Measurements from ENCODE around the gene SLC16A1. TPM values are rescaled to one million over a fixed set of nuclear protein-coding genes. Genes with fewer than 3 reads are reported as not detected.
"Not testable (repeated sequence)": the region's sequence is repeated elsewhere in the genome, so short reads cannot be mapped to it uniquely, and the experiment has no call there.

Gene SLC16A1
- total and polyA plus RNA-seq, 7 experiments from 2014 or later: 8.7 to 43.6 (median 12.5) TPM

DNA sequence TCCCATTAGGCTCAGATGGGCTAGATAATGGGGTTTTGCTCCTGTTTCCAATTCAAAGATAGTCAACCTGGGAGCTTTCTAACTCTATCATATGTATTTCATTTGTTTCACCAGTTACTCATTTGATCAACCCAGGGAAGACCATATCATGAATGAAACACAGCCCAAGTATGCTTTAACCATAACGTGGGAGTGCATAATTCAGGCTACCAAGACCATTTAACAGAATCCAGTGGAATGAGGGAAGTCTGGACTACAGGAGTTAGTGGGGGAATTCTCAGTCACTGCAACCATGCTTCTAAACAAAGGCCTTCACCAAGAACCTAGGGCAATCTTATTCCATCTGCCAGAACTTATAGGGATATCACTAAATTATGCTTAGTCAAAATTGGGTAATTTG, 15.0 kb upstream of the SLC16A1 start:
- CTCF ChIA-PET: no interaction called here
- no peaks in the 10 kb centered on the region for H3K9me3 ChIP-seq (ENCODE audit: control insufficient read depth in 2 of 3, low read length in 3 of 3)
- Mint-ChIP-seq H3K9me3 (no peaks in the 10 kb centered on the region), H3K27ac (no peak overlapping the region), H3K36me3 (peaks cover 3 to 38% (median 32%) of the 10 kb centered on the region in 5 donors), H3K4me1 (peaks cover 0 to 11% (median 0%) of the 10 kb centered on the region in 7 donors), H3K27me3 (no peaks in the 10 kb centered on the region), H3K4me3 (no peak overlapping the region)
- DNase-seq: no peak
- POLR2A ChIA-PET: interaction anchor here (0.6 to 0.7 kb wide), 2 partner anchors 31 to 109 kb away, joined by 3 to 4 read pairs; no protein-coding TSS in a partner anchor
- H3K4me1 ChIP-seq (ENCODE audit: control insufficient read depth in 2 of 2, insufficient read depth in 2 of 2, low read length in 2 of 2): no peaks in the 10 kb centered on the region
- no peak for ATAC-seq
- H3K4me3 ChIP-seq (ENCODE audit: low read length): no peak overlapping the region
- no peaks in the 10 kb centered on the region for H3K27me3 ChIP-seq (ENCODE audit: control insufficient read depth in 2 of 2, insufficient read depth in 2 of 2, low read length in 2 of 2)
- peaks cover 0 to 13% (median 0%) of the 10 kb centered on the region in 3 experiments for H3K36me3 ChIP-seq (ENCODE audit: control insufficient read depth in 2 of 3, insufficient read depth in 3 of 3, low read length in 3 of 3)
- intact Hi-C loops (cut with micrococcal nuclease): no loop called here
- no peak overlapping the region for H3K27ac ChIP-seq (ENCODE audit: low read depth, low read length)

DNA sequence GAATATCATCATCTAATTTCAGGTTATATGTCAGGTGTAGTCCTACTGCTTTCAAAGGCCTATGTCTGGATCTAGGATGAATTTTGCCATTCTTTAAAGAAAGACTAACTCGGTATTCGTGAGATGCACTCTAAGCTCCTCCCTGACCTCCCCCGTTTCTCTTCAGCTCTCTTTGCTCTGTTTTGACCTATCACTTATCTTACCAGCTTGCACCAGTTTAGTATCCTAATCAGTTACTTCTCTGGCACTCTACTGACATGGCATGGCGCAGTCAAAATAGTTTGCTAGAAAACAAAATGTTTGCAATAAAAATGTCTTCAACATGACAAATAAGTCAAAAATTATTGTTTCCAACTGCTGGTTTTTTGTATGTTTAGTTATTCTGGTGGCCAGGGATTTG, 8.4 kb upstream of the SLC16A1 start:
- H3K4me1 Mint-ChIP-seq: peaks cover 12 to 39% (median 26%) of the 10 kb centered on the region in 7 donors
- ChIA-PET POLR2A (no interaction called here), CTCF (no interaction called here)
- H3K4me3 Mint-ChIP-seq: no peak overlapping the region
- Histone ChIP-seq H3K36me3 (ENCODE audit: control insufficient read depth in 2 of 3, insufficient read depth in 3 of 3, low read length in 3 of 3) (peaks cover 0 to 18% (median 0%) of the 10 kb centered on the region in 3 experiments), H3K27ac (ENCODE audit: low read depth, low read length) (no peak overlapping the region), H3K4me1 (ENCODE audit: control insufficient read depth in 2 of 2, insufficient read depth in 2 of 2, low read length in 2 of 2) (no peaks in the 10 kb centered on the region), H3K9me3 (ENCODE audit: control insufficient read depth in 2 of 3, low read length in 3 of 3) (no peaks in the 10 kb centered on the region), H3K27me3 (ENCODE audit: control insufficient read depth in 2 of 2, insufficient read depth in 2 of 2, low read length in 2 of 2) (no peaks in the 10 kb centered on the region), H3K4me3 (ENCODE audit: low read length) (no peak overlapping the region)
- no peak overlapping the region for H3K27ac Mint-ChIP-seq
- ATAC-seq: no peak
- H3K27me3 Mint-ChIP-seq: no peaks in the 10 kb centered on the region
- H3K9me3 Mint-ChIP-seq: no peaks in the 10 kb centered on the region
- intact Hi-C loops (cut with micrococcal nuclease): no loop called here
- DNase-seq: no peak
- peaks cover 10 to 45% (median 40%) of the 10 kb centered on the region in 5 donors for H3K36me3 Mint-ChIP-seq

DNA sequence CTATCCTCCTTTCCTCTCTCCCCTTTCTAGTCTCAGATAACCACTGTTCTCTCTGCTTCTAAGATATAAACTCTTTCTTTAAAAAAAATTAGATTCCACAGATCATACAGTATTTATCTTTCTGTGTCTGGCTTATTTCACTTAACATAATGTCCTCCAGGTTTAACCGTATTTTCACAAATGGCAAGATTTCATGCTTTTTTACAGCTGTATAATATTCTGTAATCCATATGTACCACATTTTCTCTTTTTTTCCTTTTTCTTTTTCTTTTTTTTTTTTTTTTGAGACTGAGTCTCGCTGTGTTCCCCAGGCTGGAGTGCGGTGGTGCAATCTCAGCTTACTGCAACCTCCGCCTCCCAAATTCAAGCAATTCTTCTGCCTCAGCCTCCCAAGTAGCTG, 5.1 kb upstream of the SLC16A1 start:
- Mint-ChIP-seq H3K4me3 (no peak overlapping the region), H3K27me3 (no peaks in the 10 kb centered on the region), H3K4me1 (peaks cover 26 to 55% (median 41%) of the 10 kb centered on the region in 7 donors), H3K9me3 (no peaks in the 10 kb centered on the region), H3K36me3 (peaks cover 8 to 31% (median 24%) of the 10 kb centered on the region in 5 donors), H3K27ac (peak overlapping the region in 3 of 9 donors; percentile 14 to 35 (median 20))
- no peak overlapping the region for H3K4me3 ChIP-seq (ENCODE audit: low read length)
- intact Hi-C loops (cut with micrococcal nuclease): no loop called here
- CTCF ChIA-PET: no interaction called here
- POLR2A ChIA-PET: no interaction called here
- H3K4me1 ChIP-seq (ENCODE audit: control insufficient read depth in 2 of 2, insufficient read depth in 2 of 2, low read length in 2 of 2): peaks cover 9 to 16% of the 10 kb centered on the region in 2 donors
- H3K9me3 ChIP-seq (ENCODE audit: control insufficient read depth in 2 of 3, low read length in 3 of 3): no peaks in the 10 kb centered on the region
- no peak for DNase-seq
- no peak for ATAC-seq
- H3K27ac ChIP-seq (ENCODE audit: low read depth, low read length): no peak overlapping the region
- H3K36me3 ChIP-seq (ENCODE audit: control insufficient read depth in 2 of 3, insufficient read depth in 3 of 3, low read length in 3 of 3): peaks cover 0 to 6% (median 0%) of the 10 kb centered on the region in 3 experiments
- no peaks in the 10 kb centered on the region for H3K27me3 ChIP-seq (ENCODE audit: control insufficient read depth in 2 of 2, insufficient read depth in 2 of 2, low read length in 2 of 2)

DNA sequence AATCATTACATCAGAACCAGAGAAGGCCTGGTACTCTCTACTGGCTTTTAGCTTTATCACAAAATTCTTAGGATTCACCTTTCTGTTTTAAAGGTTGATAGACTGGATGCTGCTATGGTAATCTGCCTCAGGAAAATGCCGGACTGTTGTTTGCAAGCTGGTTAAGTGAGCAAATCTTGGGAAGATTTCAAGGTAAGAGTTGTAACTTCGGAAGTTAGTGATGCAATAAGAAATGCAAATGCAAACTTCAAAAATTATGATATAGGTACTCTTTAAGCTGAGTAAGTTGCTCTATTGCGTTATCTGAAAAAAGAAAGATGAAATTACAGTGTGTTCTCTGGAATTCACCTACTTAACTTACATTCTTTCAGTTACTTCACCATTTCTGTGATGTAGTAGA, 4.4 kb upstream of the SLC16A1 start:
- H3K4me1 ChIP-seq (ENCODE audit: control insufficient read depth in 2 of 2, insufficient read depth in 2 of 2, low read length in 2 of 2): peaks cover 9 to 16% of the 10 kb centered on the region in 2 donors
- intact Hi-C loops (cut with micrococcal nuclease): no loop called here
- peaks cover 4 to 26% (median 20%) of the 10 kb centered on the region in 5 donors for H3K36me3 Mint-ChIP-seq
- no peak overlapping the region for H3K27ac ChIP-seq (ENCODE audit: low read depth, low read length)
- H3K9me3 ChIP-seq (ENCODE audit: control insufficient read depth in 2 of 3, low read length in 3 of 3): no peaks in the 10 kb centered on the region
- H3K4me3 Mint-ChIP-seq: peak overlapping the region in 1 of 10 donors; percentile 10
- H3K36me3 ChIP-seq (ENCODE audit: control insufficient read depth in 2 of 3, insufficient read depth in 3 of 3, low read length in 3 of 3): peaks cover 0 to 10% (median 0%) of the 10 kb centered on the region in 3 experiments
- H3K9me3 Mint-ChIP-seq: no peaks in the 10 kb centered on the region
- POLR2A ChIA-PET: interaction anchor here (0.5 kb wide), 1 partner anchor 12 kb away, joined by 4 read pairs; no protein-coding TSS in a partner anchor
- no peaks in the 10 kb centered on the region for H3K27me3 ChIP-seq (ENCODE audit: control insufficient read depth in 2 of 2, insufficient read depth in 2 of 2, low read length in 2 of 2)
- no peak for ATAC-seq
- H3K4me1 Mint-ChIP-seq: peaks cover 26 to 55% (median 41%) of the 10 kb centered on the region in 7 donors
- no peak for DNase-seq
- H3K27ac Mint-ChIP-seq: peak overlapping the region in 3 of 9 donors; percentile 2 to 35 (median 13)
- CTCF ChIA-PET: interaction anchor here (0.6 kb wide), 1 partner anchor 954 kb away, joined by 4 read pairs; no protein-coding TSS in a partner anchor
- H3K4me3 ChIP-seq (ENCODE audit: low read length): no peak overlapping the region
- no peaks in the 10 kb centered on the region for H3K27me3 Mint-ChIP-seq

DNA sequence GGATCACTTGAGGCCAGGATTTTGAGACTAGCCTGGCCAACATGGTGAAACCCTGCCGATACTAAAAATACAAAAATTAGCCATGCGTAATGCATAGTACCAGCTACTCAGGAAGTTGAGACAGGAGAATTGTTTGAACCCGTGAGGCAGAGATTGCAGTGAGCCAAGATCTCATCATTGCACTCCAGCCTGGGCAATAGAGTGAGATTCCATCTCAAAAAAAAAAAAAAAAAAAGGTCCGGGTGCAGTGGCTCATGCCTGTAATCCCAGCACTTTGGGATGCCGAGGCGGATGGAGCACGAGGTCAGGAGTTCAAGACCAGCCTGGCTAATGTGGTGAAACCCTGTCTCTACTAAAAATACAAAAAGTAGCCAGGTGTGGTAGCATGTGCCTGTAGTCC, 2.2 kb upstream of the SLC16A1 start:
- H3K27ac ChIP-seq (ENCODE audit: low read depth, low read length); ATAC-seq; H3K36me3 ChIP-seq (ENCODE audit: control insufficient read depth in 2 of 3, insufficient read depth in 3 of 3, low read length in 3 of 3); CTCF ChIA-PET; H3K9me3 ChIP-seq (ENCODE audit: control insufficient read depth in 2 of 3, low read length in 3 of 3); H3K27me3 Mint-ChIP-seq; H3K9me3 Mint-ChIP-seq; DNase-seq; H3K27me3 ChIP-seq (ENCODE audit: control insufficient read depth in 2 of 2, insufficient read depth in 2 of 2, low read length in 2 of 2): not testable (repeated sequence)
- peaks cover 16 to 17% of the 10 kb centered on the region in 2 donors for H3K4me1 ChIP-seq (ENCODE audit: control insufficient read depth in 2 of 2, insufficient read depth in 2 of 2, low read length in 2 of 2)
- Mint-ChIP-seq H3K27ac (peak overlapping the region in 5 of 9 donors; percentile 15 to 88 (median 58)), H3K36me3 (peaks cover 0 to 23% (median 14%) of the 10 kb centered on the region in 5 donors), H3K4me3 (peak overlapping the region in 6 of 10 donors; percentile 27 to 94 (median 66)), H3K4me1 (peaks cover 36 to 75% (median 62%) of the 10 kb centered on the region in 7 donors)
- POLR2A ChIA-PET: interaction anchor here (0.6 to 0.7 kb wide), 3 partner anchors 26 to 284 kb away, joined by 3 read pairs; partner anchors contain the start of gene MOV10
- peak overlapping the region; percentile 97 for H3K4me3 ChIP-seq (ENCODE audit: low read length)
- intact Hi-C loops (cut with micrococcal nuclease): loop anchor here (5.0 to 10.0 kb wide), 7 partner anchors 53 to 1824 kb away; partner anchors contain the start of genes CTTNBP2NL (in 2 of the 2), AP4B1 (in 1 of the 2), CSDE1 (in 1 of the 2) and DCLRE1B (in 1 of the 2)

DNA sequence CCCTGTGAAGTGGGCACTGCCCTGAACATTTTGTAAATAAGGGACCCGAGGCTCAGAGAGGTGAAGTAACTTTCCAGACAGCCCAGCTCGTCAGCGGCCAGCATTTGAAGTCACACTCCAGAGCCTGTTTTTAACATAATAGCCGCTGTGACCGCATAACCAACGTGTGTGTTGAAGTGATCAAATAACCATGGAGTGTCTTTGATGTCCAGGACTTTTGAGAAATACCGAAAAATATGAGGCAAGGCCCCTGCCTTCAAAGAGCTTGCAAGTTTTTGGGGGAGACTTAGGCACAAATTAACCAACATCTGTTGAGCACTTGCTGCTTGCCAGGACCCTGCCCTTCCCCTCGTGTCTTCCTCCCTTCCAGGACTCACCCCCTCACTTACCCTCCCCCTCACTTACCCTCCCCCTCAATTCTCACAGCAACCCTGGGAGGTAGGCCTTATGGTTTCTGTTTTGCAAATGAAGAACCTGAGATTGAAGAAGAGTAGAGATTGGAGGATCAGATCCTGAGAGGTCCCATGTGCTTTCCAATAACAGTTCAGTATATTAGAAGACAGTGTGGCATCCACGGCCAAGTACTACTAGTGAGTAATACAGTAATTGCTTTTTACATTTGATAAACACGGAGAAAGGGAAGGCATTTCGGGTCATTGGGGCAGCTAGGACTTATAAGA, 1.3 kb upstream of the SLC16A1 start:
- peak overlapping the region; percentile 71 to 100 (median 97) for H3K4me3 Mint-ChIP-seq
- Histone ChIP-seq H3K9me3 (ENCODE audit: control insufficient read depth in 2 of 3, low read length in 3 of 3) (no peaks in the 10 kb centered on the region), H3K4me1 (ENCODE audit: control insufficient read depth in 2 of 2, insufficient read depth in 2 of 2, low read length in 2 of 2) (peaks cover 16 to 17% of the 10 kb centered on the region in 2 donors), H3K27ac (ENCODE audit: low read depth, low read length) (peak overlapping the region; percentile 81), H3K4me3 (ENCODE audit: low read length) (peak overlapping the region; percentile 97), H3K36me3 (ENCODE audit: control insufficient read depth in 2 of 3, insufficient read depth in 3 of 3, low read length in 3 of 3) (peaks cover 0 to 5% (median 0%) of the 10 kb centered on the region in 3 experiments), H3K27me3 (ENCODE audit: control insufficient read depth in 2 of 2, insufficient read depth in 2 of 2, low read length in 2 of 2) (no peaks in the 10 kb centered on the region)
- POLR2A ChIA-PET: interaction anchor here (0.6 to 1.0 kb wide), 2 partner anchors 9 to 283 kb away, joined by 3 read pairs; partner anchors contain the start of gene MOV10
- H3K36me3 Mint-ChIP-seq: peaks cover 0 to 26% (median 10%) of the 10 kb centered on the region in 5 donors
- intact Hi-C loops (cut with micrococcal nuclease): loop anchor here (1.0 to 10.0 kb wide), 14 partner anchors 52 to 1825 kb away; partner anchors contain the start of genes CTTNBP2NL (in 2 of the 2), LRIG2 (in 2 of the 2), AP4B1 (in 1 of the 2) and CSDE1 (in 1 of the 2)
- CTCF ChIA-PET: interaction anchor here (0.8 kb wide), 1 partner anchor 11 kb away, joined by 4 read pairs; no protein-coding TSS in a partner anchor
- no peaks in the 10 kb centered on the region for H3K9me3 Mint-ChIP-seq
- H3K4me1 Mint-ChIP-seq: peaks cover 33 to 73% (median 59%) of the 10 kb centered on the region in 7 donors
- peak; percentile 58 for ATAC-seq
- peak in 8 of 9 donors; percentile 36 to 67 (median 48) for DNase-seq
- H3K27me3 Mint-ChIP-seq: no peaks in the 10 kb centered on the region
- H3K27ac Mint-ChIP-seq: peak overlapping the region; percentile 25 to 100 (median 79)

Data from naive thymus-derived CD4-positive, alpha-beta T cell (primary cell).